Measurements from ENCODE around the gene SLC12A2. TPM values are rescaled to one million over a fixed set of nuclear protein-coding genes. Genes with fewer than 3 reads are reported as not detected.

SLC12A2 gene
- total RNA-seq, 1 donor from 2014 or later = 11.5 TPM

GRCh38 chr5:128192368-128192767 lies 108.8 kb downstream of the SLC12A2 start:
- Histone ChIP-seq H3K27me3 (ENCODE audit: low read depth) (no peaks in the 10 kb centered on the region), H3K4me3 (no peak overlapping the region), H3K9me3 (replicated peaks) (no peaks in the 10 kb centered on the region), H3K27ac (replicated peaks) (no peak overlapping the region), H3K4me1 (peaks cover 10% of the 10 kb centered on the region), H3K36me3 (peaks cover 11% of the 10 kb centered on the region)
- intact Hi-C loops (cut with micrococcal nuclease) = loop anchor here (10.0 kb wide), 1 partner anchor 438 kb away; no protein-coding TSS in a partner anchor
- DNase-seq = no peak
- no peak for TF ChIP-seq CTCF (IDR thresholded peaks at IDR 0.05; ENCODE audit: borderline replicate concordance)

GRCh38 chr5:128193665-128194390 lies 110.3 kb downstream of the SLC12A2 start:
- intact Hi-C loops (cut with micrococcal nuclease) = loop anchor here (10.0 kb wide), 1 partner anchor 439 kb away; no protein-coding TSS in a partner anchor
- peaks cover 16% of the 10 kb centered on the region for H3K4me1 ChIP-seq
- no peak for TF ChIP-seq CTCF (IDR thresholded peaks at IDR 0.05; ENCODE audit: borderline replicate concordance)
- H3K36me3 ChIP-seq = peaks cover 11% of the 10 kb centered on the region
- no peaks in the 10 kb centered on the region for H3K27me3 ChIP-seq (ENCODE audit: low read depth)
- no peak for DNase-seq
- no peaks in the 10 kb centered on the region for H3K9me3 ChIP-seq (replicated peaks)
- H3K27ac ChIP-seq (replicated peaks) = no peak overlapping the region
- H3K4me3 ChIP-seq = no peak overlapping the region

GRCh38 chr5:128195316-128195715 lies 111.8 kb downstream of the SLC12A2 start:
- Histone ChIP-seq H3K9me3 (replicated peaks) (no peaks in the 10 kb centered on the region), H3K27me3 (ENCODE audit: low read depth) (no peaks in the 10 kb centered on the region), H3K4me3 (no peak overlapping the region), H3K36me3 (peaks cover 5% of the 10 kb centered on the region), H3K27ac (replicated peaks) (no peak overlapping the region), H3K4me1 (peaks cover 16% of the 10 kb centered on the region)
- intact Hi-C loops (cut with micrococcal nuclease) = loop anchor here (10.0 kb wide), 1 partner anchor 441 kb away; no protein-coding TSS in a partner anchor
- no peak for DNase-seq
- TF ChIP-seq CTCF (IDR thresholded peaks at IDR 0.05; ENCODE audit: borderline replicate concordance) = no peak

- Histone ChIP-seq H3K27me3 (ENCODE audit: low read depth) (no peaks in the 10 kb centered on the region), H3K9me3 (replicated peaks) (no peaks in the 10 kb centered on the region), H3K4me3 (no peak overlapping the region), H3K27ac (replicated peaks) (no peak overlapping the region), H3K4me1 (peaks cover 16% of the 10 kb centered on the region), H3K36me3 (no peaks in the 10 kb centered on the region)
- DNase-seq = no peak
- no peak for TF ChIP-seq CTCF (IDR thresholded peaks at IDR 0.05; ENCODE audit: borderline replicate concordance)
- intact Hi-C loops (cut with micrococcal nuclease) = loop anchor here (10.0 kb wide), 1 partner anchor 441 kb away; no protein-coding TSS in a partner anchor
Measured at GRCh38 chr5:128196080-128196479, 112.5 kb downstream of the SLC12A2 start.

- Histone ChIP-seq H3K4me3 (no peak overlapping the region), H3K27ac (replicated peaks) (peak overlapping the region; percentile 32), H3K27me3 (ENCODE audit: low read depth) (no peaks in the 10 kb centered on the region), H3K4me1 (peaks cover 16% of the 10 kb centered on the region), H3K36me3 (no peaks in the 10 kb centered on the region), H3K9me3 (replicated peaks) (no peaks in the 10 kb centered on the region)
- intact Hi-C loops (cut with micrococcal nuclease) = loop anchor here (10.0 kb wide), 1 partner anchor 442 kb away; no protein-coding TSS in a partner anchor
- no peak for TF ChIP-seq CTCF (IDR thresholded peaks at IDR 0.05; ENCODE audit: borderline replicate concordance)
- DNase-seq = no peak
Measured at GRCh38 chr5:128196791-128197190, 113.2 kb downstream of the SLC12A2 start.

Data from left ventricle myocardium inferior (tissue), 1 donor.